GM18505 (cell line): ENCODE data around the gene HAUS2.

ENCODE experiments used
- ATAC-seq: cut with Tn5 transposase; IDR thresholded peaks from one replicate; pipeline ENCODE4 v1.9.1; 2021; ENCODE audit not compliant: unreplicated experiment
- POLR2A ChIP-seq: IDR thresholded peaks from 4 replicates; pipeline ENCODE4 v1.6.1; 2011; ENCODE audit warnings: borderline replicate concordance; ENCODE audit not compliant: insufficient read depth, insufficient read length; ENCODE audit errors: extremely low read depth

The HAUS2 gene

GRCh38 chr15:42548249-42549031, at the start of gene HAUS2, which contains the start of gene LRRC57:
Gene HAUS2 (plus strand): TSS chr15:42548838. CDS start chr15:42548873, 35 bp downstream.
Gene LRRC57 (minus strand): TSS chr15:42548793. CDS start chr15:42548434, 359 bp downstream.
- peak; percentile 84 for ATAC-seq
- TF ChIP-seq POLR2A = peak; percentile 85

GRCh38 chr15:42499858-42500609, 48.6 kb upstream of the HAUS2 start:
- TF ChIP-seq POLR2A = no peak
- no peak for ATAC-seq

GRCh38 chr15:42502477-42502876, 46.2 kb upstream of the HAUS2 start:
- TF ChIP-seq POLR2A = no peak
- ATAC-seq = no peak

GRCh38 chr15:42503825-42504224, 44.8 kb upstream of the HAUS2 start:
- ATAC-seq = no peak
- TF ChIP-seq POLR2A = no peak

- TF ChIP-seq POLR2A = no peak
- peak; percentile 19 for ATAC-seq
Measured at GRCh38 chr15:42504631-42505030, 44.0 kb upstream of the HAUS2 start.

GRCh38 chr15:42507514-42507913, 41.1 kb upstream of the HAUS2 start:
- no peak for ATAC-seq
- TF ChIP-seq POLR2A = no peak

- TF ChIP-seq POLR2A = no peak
- ATAC-seq = no peak
Measured at GRCh38 chr15:42508263-42508690, 40.4 kb upstream of the HAUS2 start.

GRCh38 chr15:42510258-42511006, 38.2 kb upstream of the HAUS2 start:
- ATAC-seq = no peak
- TF ChIP-seq POLR2A = no peak

- no peak for ATAC-seq
- TF ChIP-seq POLR2A = no peak
Measured at GRCh38 chr15:42511007-42511391, 37.6 kb upstream of the HAUS2 start.

GRCh38 chr15:42523331-42523730, 25.3 kb upstream of the HAUS2 start:
- TF ChIP-seq POLR2A = no peak
- ATAC-seq = no peak

GRCh38 chr15:42528970-42529369, 19.7 kb upstream of the HAUS2 start:
- no peak for TF ChIP-seq POLR2A
- no peak for ATAC-seq

- TF ChIP-seq POLR2A = no peak
- no peak for ATAC-seq
Measured at GRCh38 chr15:42533246-42533645, 15.4 kb upstream of the HAUS2 start.
